GM18517 (cell line): ENCODE data around the gene PHPT1.
"Not testable (repeated sequence)": the region's sequence is repeated elsewhere in the genome, so short reads cannot be mapped to it uniquely, and the experiment has no call there.

Source experiments
- ATAC-seq: cut with Tn5 transposase; IDR thresholded peaks from one replicate; pipeline ENCODE4 v1.9.1; 2021; ENCODE audit warnings: mild to moderate bottlenecking, moderate library complexity; ENCODE audit not compliant: unreplicated experiment

The PHPT1 gene

DNA sequence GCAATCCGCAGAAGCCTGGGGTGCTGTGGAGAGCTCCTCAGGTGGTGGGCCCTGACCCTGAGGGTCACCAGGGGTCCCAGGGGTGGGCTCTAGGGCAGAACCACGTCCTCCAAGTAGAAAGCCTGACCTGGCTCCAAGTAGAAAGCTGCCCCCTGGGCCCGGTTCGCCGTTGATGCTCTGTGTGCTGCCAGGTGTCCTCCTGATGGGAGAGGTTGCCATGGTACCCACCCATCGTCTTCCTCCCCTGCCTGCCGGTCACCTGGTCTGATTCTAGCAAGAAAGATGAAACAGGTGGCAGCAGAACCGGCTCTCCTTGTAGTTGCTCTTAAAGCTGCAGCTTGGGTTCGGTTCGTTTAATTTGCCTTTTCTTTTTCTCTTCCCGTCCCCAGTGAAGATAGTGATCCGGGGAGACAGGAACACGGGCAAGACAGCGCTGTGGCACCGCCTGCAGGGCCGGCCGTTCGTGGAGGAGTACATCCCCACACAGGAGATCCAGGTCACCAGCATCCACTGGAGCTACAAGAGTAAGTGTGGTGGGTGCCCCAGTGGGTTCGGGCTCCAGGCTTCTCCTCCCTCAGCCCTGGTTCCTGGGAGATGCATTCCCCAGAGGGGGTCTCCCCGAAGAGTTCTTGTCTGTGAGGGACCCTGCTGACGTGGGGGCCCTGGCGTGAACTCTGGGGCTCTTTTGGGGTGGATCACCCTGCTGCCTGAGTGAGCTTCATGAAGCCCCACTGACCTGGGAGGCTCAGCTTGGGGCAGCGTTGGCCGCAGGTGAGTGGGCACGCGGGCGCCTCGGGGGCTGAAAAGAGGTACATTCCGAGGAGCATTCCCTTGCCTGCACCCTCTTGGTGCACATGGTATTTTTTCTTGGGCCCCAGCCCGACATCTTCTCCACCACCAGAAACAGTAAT lies 25.8 kb upstream of the PHPT1 start:
- no peak for ATAC-seq

DNA sequence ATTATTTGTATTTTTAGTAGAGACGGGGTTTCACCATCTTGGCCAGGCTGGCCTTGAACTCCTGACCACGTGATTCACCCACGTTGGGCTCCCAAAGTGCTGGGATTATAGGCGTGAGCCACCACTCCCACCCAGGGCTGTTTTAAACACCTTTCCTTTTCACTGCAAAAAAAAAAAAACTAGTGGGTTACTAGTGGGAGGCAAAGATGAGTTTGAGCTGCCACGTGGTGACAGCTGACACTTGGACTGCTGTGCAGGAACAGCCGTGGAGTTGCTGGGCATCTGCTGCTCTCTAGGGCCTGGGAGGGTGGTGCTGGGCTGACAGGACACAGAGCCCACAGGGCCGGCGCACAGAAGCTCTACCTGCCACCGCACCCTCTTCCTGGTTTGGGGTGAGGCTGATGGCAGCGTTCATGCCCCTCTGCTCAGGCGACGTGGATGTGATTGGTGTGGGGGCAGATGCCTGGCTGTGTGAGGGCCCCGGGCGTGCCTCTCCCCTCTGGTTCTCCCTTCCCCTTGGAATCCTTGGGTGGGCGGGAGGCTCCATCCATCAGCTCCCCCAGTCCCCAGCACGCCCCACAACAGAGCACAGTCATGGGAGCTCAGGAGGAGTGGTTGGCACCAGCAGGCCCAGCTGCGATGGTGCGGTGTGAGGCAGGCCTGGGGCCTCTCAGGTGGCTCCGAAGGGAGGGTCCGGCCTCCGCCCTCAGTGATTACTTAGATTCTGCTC lies 24.5 kb upstream of the PHPT1 start:
- no peak for ATAC-seq

DNA sequence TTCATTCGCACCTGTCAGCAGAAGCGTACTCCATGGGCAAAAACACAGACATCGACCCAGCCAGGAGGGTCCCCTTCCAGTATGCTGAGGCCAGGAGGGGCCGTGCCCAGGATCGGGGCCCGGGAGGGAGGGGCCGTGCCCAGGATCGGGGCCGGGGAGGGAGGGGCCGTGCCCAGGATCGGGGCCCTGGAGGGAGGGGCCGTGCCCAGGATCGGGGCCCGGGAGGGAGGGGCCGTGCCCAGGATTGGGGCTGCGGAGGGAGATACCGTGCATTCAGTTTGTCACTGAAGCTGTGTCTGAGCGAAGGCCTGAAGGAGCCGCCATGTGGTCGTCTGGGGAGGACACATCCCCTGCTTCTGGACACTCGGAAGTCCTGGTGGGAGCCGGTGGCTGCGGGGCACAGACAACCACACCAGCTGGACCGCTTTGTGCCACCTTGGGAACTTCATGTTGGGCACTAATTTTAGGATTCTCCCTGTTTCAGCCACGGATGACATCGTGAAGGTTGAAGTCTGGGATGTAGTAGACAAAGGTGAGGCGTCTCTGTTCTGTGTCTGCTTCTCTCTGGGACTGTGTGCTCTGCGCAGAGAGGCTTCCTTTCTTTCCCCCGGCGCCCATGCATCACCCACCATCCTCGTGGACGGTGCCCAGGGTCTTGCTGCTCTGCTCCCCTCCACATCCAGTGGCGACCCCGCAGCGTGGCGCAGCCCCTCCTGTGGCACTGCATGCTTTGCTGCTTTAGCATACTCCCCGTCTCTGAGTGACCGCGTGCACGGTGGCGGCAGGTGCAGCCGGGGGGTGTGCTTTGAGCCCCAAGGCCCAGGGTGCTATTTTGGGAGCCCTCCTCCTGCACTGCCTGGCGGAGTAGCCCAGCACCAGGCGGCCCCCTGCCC lies 23.7 kb upstream of the PHPT1 start:
- ATAC-seq: no peak

DNA sequence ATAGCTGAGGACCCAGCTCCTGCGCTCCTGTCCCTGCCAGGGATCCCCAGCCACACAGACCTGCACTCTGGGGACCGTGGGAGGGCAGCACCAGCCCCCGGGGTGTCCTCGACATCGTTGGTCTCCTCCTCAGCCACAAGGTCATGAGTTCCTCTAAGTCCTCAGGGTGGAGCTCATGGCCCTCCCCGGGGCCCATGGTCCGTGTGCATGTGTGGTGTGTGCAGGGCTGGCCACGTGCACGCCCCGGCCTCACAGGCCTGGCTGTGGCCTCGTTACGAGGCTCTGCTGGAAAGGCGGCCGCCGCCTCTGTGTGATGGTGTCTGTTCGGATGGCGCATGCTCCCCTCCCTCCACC lies 23.0 kb upstream of the PHPT1 start:
- no peak for ATAC-seq

DNA sequence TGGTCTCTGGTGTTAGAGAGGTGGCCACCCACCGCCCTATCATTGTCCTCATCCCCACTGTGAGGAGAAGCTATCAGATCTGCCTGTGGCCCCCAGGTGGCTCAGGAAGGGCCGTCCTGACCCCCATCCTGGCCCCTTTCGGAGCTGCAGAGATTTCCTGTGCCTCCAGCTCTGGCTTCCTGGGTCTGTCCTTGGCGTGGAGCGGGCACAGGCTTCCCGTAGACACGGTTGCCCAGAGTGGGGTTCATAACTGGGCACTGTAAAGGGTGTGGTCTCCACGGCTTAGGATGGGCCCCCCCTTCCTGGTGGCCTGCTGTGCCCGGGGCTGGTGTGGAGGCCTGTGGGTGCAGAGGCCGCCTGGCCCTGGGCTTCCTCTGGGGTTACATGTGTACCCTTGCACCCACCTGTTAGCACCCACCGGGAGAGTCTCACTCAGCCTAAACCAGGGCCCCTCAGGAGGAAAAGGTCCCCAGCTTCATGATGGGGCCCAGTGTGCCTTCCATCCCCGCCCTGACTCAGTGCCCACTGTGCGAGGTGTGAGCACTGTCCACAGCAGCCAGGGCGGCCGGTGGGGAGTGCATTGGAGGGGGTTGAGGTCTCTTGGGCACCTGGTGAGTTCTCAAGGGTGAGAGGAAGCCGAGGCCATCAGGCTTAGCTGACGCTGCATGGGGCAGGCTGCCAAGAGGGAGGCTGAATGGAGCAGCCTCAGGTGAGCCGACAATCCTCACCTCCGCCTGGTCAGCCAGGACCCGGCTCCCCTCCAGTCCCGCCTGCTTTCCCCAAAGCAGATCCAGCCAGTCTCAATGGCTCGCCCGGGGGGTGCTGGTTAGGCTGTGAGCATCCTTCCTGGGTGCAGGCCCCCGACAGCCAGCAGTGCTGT lies 22.3 kb upstream of the PHPT1 start:
- ATAC-seq: no peak

DNA sequence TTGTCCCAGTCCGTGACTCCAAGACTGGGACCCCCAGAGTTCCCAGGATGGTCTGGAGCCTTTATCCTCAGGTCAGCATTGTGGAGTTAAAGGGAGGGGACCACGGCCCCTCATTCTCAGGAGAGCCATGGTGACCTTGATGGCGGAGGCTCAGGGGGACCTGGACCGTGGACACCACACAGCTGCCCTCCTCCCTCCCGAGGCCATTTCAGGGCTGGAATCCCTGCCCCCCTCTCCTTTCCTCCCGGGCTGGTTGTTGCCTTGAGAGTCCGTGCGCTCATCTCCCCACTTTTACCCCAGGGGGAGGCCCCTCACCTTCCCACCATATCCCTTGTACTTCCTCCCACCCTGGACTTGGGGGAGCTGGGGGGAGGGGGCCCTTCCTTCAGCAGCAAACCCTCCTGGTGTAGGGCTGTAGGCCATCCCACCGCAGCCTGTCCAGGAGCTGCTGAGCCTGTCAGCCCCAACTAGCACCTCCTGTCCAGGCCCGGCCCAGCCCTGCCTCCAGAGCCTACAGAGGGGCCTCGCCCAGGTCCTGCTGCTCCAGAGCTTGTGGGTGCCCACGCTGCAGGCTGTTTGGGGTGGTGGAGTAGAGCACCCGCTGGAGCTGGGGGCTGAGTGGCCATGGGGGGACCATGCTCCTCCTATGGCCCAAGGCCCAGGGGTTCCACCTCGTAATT lies 21.3 kb upstream of the PHPT1 start:
- ATAC-seq: no peak

DNA sequence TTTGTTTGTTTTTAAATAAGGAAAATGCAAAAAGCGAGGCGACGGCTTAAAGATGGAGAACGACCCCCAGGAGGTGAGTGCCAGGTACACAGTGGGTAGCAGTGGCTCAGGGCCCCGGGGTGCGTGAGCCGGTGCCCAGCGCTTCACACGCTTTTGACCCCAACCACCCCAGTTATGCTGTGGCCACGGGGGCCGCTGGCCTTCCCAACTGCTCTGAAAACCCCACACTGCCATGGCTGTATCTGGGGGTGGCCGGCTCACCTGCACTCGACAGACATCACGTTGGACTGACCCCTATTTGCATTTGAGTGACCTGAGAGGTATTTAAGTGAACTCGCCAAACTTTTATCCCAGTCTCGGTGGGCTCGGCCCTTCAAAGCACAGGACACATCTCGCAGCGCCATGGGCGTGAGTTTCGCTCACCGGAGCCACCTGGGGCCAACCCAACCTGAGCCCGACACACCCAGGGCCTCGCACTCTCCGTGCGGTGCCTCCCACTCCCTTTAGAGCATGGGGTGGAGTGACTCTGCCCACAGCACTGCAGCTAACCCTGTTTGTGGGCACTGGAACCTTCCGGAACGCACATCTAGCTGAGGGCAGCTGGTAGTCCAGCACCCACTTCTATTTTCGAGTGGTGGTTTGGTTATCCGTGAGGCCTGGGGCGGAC lies 20.6 kb upstream of the PHPT1 start:
- no peak for ATAC-seq

DNA sequence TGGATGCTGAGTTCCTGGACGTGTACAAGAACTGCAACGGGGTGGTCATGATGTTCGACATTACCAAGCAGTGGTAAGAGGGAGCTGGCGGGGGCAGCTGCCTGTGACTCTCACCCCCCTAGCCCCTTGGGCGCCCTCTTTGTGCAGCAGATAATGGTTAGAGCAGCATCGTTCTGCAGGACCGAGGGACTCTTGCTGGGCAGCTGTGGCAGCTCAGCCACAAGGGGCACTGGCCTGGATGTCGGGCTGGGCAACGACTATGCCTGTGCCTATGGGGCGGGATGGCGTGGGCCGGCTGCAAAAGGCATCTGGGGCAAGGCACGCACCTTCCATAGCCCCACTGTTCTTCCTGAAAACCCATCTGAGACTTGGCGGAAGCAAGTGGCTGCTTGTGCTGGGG lies 19.8 kb upstream of the PHPT1 start:
- ATAC-seq: no peak

DNA sequence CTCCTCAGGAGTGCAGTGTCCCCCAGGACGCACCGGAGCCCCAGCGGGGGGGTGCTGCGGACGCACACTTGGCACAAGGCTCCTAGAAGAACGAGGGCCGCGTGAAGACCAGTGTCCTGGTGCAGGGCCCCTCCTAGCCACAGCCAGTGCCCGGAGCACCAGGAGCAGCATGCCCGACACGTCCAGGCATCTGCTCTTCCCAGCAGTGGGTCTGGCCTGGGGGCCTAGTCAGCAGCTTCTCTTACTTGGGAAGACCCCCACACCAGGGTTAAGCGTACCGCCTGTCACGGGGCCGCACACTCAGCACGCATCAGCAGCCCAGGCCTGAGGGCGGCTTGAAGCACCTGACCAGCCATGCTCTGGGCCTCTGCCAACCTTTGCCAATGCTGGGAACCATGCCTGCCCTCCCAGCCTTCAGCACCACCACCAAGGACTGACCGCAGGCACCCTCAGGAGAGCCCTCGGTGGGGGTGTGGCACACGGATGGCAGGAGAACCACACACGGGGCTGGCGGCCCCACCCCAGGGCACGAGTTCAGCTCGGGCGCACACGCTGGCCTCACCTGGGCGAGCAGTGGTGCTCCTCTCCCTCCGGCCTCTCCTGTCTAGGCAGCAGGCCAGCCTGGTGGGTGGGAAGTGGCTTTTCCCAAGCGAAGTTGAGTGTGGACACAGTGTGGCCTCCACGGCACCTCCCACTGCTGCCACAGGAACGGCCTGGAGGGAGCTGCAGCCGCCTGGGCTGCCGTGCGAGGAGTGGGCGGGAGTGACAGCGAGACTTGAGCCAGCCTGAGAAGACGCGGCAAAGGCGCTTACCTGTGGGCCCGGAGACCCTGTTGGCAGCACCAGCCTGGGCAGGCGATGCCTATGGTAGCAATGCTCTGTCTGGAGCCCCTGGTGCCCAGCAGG lies 19.0 kb upstream of the PHPT1 start:
- ATAC-seq: no peak

DNA sequence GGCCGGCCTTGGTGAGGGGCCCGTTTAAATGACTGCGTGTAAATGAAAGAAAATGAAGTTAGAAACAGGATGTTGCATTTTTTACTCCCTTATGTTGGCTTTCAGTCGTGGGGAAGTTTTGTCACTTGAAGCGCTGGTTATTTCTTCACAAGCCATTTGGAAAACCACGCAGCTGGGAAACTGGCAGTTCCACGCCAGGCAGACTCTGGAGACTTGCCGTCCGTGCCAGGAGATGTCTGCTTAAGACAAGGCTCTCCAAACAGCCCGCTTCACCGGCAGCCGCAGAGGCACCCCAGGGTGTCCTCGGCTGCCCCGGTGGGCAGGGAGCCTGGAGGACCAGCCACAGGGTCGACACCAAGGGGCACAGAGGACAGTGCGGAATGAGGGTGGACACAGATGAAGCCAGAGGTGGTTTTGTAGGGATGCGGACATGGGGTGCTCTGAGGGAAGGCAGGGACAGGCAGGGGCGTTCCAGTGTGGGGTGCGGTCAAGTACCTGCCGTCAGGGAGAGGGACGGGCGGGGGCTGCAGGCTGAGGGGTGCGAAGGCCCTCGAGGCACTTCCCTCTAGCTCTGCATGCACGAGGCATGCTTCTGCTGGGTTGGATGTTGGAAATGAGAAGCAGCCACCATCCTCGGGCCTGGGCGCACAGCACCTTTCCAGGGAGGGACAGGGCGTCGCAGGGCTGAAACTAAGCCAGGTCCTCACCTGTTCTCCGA lies 18.0 kb upstream of the PHPT1 start:
- no peak for ATAC-seq

DNA sequence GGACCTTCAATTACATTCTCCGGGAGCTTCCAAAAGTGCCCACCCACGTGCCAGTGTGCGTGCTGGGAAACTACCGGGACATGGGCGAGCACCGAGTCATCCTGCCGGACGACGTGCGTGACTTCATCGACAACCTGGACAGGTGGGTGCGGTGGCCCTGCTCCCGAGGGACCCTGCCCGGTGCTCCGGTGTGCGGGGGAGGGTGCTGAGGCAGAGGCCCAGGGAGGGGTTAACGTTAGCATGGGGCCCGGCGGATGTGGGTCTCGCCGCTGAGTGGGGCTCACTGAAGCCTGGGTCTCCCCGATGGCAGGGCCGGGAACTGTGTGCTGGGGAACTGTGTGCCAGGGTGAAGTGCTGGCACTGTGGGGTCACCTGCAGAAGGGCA lies 17.5 kb upstream of the PHPT1 start:
- no peak for ATAC-seq

DNA sequence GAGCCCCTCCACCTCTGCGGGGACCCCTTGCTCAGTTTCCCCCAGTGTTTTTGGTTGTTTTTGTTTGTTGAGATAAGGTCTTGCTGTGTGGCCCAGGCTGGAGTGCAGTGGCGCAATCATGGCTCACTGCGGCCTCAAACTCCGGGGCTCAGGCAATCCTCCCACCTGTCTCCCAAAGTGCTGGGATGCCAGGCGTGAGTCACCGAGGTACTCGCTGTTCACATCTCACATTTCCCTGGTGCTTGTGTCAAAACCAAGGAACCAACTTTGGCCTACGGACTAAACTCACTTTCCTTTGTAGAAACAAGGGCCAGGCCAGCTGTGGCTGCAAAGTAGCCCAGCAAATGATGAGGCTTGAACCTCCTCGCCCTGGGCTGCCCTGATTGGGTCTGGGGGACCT lies 16.6 kb upstream of the PHPT1 start:
- no peak for ATAC-seq

DNA sequence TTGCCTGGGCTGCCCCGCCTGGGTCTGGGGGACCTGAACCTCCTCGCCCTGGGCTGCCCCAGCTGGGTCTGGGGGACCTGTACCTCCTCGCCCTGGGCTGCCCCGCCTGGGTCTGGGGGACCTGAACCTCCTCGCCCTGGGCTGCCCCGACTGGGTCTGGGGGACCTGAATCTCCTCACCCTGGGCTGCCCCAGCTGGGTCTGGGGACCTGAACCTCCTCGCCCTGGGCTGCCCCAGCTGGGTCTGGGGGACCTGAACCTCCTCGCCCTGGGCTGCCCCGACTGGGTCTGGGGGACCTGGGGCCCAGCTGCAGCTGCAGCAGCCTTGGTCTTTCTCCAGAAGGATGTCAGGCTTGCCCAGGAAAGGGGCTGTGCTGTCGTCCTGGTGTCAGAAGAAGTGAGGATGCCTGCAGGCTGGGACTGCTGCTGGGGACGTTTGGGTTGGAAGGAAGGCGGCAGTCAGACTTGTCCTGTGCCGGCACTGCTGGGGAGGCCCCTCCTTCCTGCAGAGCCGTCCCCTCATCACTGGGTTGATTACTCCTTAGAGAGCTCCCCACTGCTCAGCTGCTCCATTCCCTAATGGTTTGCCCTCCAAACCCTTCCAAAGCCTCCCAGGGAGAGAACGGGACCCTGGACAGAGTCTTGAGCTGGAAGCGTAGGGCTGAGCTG lies 15.7 kb upstream of the PHPT1 start:
- ATAC-seq: not testable (repeated sequence)

DNA sequence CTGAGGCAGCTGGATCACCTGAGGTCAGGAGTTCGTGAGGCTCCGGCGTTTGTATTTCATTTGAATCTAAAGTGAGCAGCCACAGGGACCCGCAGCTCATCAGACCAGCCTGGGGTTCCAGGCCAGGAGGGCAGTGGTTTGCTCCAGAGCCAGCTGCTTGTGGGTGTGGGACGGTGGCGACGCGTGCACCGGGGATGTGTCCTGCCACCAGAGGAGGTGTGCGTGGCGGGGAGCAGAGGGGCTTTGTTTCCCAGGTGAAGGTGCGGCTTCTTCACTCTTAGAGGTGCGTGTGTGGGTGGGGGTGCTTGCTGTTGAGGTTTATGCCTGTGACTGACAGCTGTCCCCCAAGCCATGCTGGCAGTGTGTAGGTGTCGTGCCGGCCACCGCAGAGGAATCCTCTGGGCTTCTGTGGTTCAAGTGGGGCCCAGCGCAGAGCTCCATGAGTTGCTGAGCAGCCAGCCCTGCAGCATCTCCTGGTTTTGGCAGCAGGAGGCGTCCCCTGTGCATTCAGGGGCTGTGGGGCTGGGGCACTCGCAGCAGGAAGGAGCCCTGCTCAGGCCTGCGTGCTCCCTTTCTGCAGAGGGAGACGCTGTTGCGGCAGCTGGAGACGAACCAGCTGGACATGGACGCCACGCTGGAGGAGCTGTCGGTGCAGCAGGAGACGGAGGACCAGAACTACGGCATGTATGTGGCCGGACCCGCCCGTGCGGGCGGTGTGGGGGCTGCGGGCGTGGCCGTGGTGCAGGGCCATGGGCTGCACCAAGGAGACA lies 13.9 kb upstream of the PHPT1 start:
- no peak for ATAC-seq

DNA sequence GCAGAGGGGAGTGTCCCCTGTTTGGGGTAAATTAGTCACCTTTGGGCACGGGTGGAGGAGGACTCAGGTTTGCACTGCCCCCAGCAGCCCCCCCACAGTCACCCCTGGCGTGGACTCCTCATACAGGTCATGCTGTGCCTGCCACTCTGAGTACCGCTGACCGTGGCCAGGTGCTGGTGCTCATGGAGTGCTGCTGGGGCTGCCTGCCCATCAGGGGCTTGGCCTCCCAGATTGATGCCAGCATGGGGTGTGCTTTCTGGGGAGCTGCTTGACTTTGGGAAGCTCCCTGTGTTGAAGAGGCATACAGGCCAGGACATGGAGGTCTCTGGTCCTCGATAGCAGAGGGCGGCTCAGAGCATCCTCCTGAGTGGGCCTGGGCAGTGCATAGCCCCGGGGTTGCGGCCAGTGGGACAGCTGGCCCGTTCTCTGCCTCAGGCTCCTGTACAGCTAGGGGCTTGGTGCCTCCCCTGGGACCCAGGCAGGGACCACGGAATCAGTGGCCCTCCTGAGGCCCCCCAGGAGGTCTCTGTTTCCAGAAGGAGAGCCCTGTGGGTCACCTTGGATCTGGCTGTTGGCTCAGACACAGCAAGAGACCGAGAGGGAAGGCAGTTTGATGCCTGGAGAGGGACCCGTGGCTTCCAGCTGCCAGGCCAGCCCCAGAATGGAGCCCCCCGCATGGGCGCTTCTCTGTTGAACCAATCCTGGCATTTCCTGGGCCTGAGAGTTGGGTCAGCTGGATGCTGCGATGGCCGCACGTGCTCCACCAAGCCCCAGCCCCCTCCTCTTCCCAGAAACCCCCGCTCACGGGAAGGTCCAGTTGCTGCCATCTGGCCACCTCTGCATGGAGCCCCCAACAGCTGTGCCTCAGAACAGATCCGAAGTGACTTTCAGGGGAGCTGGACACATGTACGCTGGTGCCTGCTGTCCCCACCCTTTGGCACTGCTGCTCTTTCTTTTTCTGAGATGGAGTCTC lies 13.0 kb upstream of the PHPT1 start:
- no peak for ATAC-seq
